OCI-LY3 (cell line): ENCODE data around the gene GRID1.

Experiments
- CTCF ChIP-seq: fragments of 200-600, 300-600 bp; sonication (generic); IDR thresholded peaks from 2 replicates; pipeline ENCODE4 v1.5.1; 2014; ENCODE audit warnings: antibody characterized with exemption, low read length, low read depth
- EZH2phosphoT487 ChIP-seq: fragments of 200-600 bp; shearing (Covaris generic); IDR thresholded peaks from 2 replicates; pipeline ENCODE4 v1.6.1; 2018; ENCODE audit warnings: antibody characterized with exemption, mixed run types, low read depth

GRCh38 chr10:86194684-86195083 lies 171.9 kb downstream of the GRID1 start:
- no peak for TF ChIP-seq CTCF
- TF ChIP-seq EZH2phosphoT487 = no peak
